PFSK-1 (cell line): ENCODE measurements around the gene IGSF3.

Experiments
- FOXP2 ChIP-seq: optimal IDR thresholded peaks from 2 replicates; pipeline ENCODE3; 2011; ENCODE audit warnings: borderline replicate concordance, control low read depth, inconsistent platforms; ENCODE audit not compliant: insufficient read depth; ENCODE audit errors: extremely low read length, extremely low read depth
- POLR2AphosphoS5 ChIP-seq: IDR thresholded peaks from 2 replicates; pipeline ENCODE4 v1.6.1; 2012; ENCODE audit warnings: low read depth, mild to moderate bottlenecking, control low read depth, low read length, moderate library complexity
- REST ChIP-seq, 2 experiments: IDR thresholded peaks; 2 replicates each; pipeline versions ENCODE4 v1.6.1 to v1.8.0; 2011 to 2012; ENCODE audit warnings: low read depth in 2 of 2, low read length in 2 of 2, control low read depth in 1 of 2, inconsistent platforms in 1 of 2, mild to moderate bottlenecking in 1 of 2, moderate library complexity in 1 of 2; ENCODE audit not compliant: insufficient read depth in 1 of 2
- SIN3A ChIP-seq: IDR thresholded peaks from 2 replicates; pipeline ENCODE4 v1.6.1; 2012; ENCODE audit warnings: mild to moderate bottlenecking, low read length, moderate library complexity, borderline replicate concordance; ENCODE audit not compliant: insufficient read depth
- TAF1 ChIP-seq: IDR thresholded peaks from 2 replicates; pipeline ENCODE4 v1.6.1; 2012; ENCODE audit warnings: low read length, control low read depth, borderline replicate concordance; ENCODE audit not compliant: insufficient read depth

Gene IGSF3

GRCh38 chr1:116568662-116569380 is 98.7 kb downstream of the IGSF3 start:
- TF ChIP-seq REST (IDR thresholded peaks at IDR 0.05; ENCODE audit: insufficient read depth in 1 of 2, low read depth in 2 of 2, low read length in 2 of 2) (no peak), SIN3A (no peak), TAF1 (no peak), FOXP2 (no peak), POLR2AphosphoS5 (no peak)

GRCh38 chr1:116567790-116568661 is 99.5 kb downstream of the IGSF3 start:
- TF ChIP-seq TAF1 (no peak), POLR2AphosphoS5 (no peak), SIN3A (no peak), REST (IDR thresholded peaks at IDR 0.05; ENCODE audit: insufficient read depth in 1 of 2, low read depth in 2 of 2, low read length in 2 of 2) (no peak), FOXP2 (no peak)

GRCh38 chr1:116565222-116565621 is 102.3 kb downstream of the IGSF3 start:
- no peak for TF ChIP-seq TAF1
- TF ChIP-seq FOXP2 = no peak
- TF ChIP-seq POLR2AphosphoS5 = no peak
- no peak for TF ChIP-seq SIN3A
- TF ChIP-seq REST (IDR thresholded peaks at IDR 0.05; ENCODE audit: insufficient read depth in 1 of 2, low read depth in 2 of 2, low read length in 2 of 2) = no peak

- TF ChIP-seq TAF1 = no peak
- TF ChIP-seq SIN3A = no peak
- TF ChIP-seq POLR2AphosphoS5 = no peak
- no peak for TF ChIP-seq FOXP2
- no peak for TF ChIP-seq REST (IDR thresholded peaks at IDR 0.05; ENCODE audit: insufficient read depth in 1 of 2, low read depth in 2 of 2, low read length in 2 of 2)
These were observed 103.1 kb downstream of the IGSF3 start for GRCh38 chr1:116564426-116564825.
